HG02870 (cell line): Measurements from ENCODE around the gene DLST.
A peak's percentile ranks its signal among the peaks of the same experiment; 100 is the strongest.
"Not testable (repeated sequence)": the region's sequence is repeated elsewhere in the genome, so short reads cannot be mapped to it uniquely, and the experiment has no call there.

Experiments used
- ATAC-seq: cut with Tn5 transposase; IDR thresholded peaks from one replicate; pipeline ENCODE4 v1.9.1; 2021; ENCODE audit warnings: mild to moderate bottlenecking, moderate library complexity; ENCODE audit not compliant: unreplicated experiment

DLST gene

GRCh38 chr14:74915426-74915825 lies 33.7 kb downstream of the DLST start:
- ATAC-seq, result no peak

- ATAC-seq, result no peak
Observed at GRCh38 chr14:74915826-74916225, 34.1 kb downstream of the DLST start.

GRCh38 chr14:74917178-74917543 lies 35.4 kb downstream of the DLST start:
- no peak for ATAC-seq

GRCh38 chr14:74917646-74918081 lies 35.9 kb downstream of the DLST start:
- no peak for ATAC-seq

GRCh38 chr14:74918380-74918779 lies 36.7 kb downstream of the DLST start:
- ATAC-seq, result no peak

- ATAC-seq, result no peak
Observed at GRCh38 chr14:74919421-74920165, 37.9 kb downstream of the DLST start.

DNA sequence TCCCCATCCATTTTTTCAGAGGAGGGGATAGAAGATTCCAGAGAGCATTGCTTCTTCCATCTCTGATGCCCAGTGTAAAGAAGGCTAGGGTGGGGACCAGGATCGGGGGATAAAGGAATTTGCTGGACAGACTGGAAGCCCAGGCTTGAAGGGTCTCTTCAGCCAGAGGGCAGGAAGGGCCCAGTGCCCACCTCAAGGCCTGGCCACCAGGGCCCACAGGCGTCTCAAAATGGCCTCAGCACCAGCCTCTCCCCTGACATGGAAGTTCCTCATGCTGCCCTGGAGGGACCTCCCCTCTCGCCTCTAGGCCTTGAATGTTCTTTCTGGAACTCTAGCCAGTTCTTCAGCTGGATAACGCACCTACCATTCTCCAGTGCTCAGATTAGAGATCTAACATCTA lies 38.6 kb downstream of the DLST start:
- no peak for ATAC-seq

DNA sequence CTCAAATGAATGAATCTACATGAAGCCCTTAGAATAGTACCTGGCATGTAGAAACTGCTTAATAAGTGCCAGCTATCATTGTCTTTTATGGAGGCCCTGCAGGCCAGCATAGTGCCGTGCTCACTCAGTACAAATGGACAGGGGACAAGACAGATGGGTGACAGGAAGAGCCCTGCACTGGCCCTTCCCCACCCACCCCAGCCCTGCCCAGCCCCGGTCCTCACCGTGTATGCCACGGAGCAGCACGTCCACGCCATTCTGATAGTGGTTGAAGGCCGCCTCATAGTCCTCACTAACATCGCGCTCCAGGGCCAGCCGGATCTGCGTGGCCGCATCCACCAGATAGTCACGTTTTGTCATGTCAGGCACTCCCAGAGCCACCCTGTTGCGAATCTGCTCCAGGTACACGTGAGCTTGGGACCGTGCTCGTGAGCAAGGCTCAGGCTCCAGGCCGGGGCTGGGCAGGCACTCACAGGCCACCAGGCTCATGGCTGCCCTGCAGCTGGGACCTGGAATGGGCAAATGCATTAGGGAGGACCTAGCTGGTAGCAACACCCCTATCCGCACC lies 39.4 kb downstream of the DLST start:
- no peak for ATAC-seq

DNA sequence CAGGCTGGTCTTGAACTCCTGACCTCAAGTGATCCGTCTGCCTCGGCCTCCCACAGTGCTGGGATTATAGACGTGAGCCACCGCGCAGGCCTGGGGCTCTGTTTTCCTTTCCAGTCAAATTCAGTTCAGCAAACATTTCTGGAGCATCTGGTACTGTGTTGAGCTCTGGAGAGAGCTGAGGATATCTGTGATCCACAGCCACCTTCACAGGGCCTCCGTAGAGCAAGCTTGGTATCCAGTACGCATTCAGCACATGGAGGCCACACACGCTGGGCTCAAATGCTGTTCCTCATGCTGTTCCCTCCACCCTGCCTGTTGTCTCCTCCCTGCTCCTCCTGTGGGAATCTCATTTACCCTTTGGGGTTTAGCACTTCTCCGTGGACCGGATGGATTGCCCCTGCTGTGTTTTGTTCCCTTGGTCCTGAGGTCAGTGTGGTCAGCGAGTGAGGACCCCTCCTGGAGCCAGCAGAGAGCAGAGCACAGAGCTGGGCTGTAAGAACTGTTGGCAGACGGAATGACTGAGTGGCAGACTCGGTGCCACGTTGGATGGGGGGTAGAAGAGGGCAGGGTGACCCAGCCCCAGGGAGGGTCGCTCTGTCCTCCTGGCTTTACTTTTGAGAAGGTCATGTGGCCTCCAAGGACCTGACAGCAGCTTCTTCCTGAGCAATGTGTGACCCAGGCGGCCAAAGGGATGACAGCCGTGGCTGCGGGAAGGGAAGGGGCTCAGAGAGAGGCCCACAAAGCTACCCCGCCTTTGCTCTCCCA lies 40.5 kb downstream of the DLST start:
- no peak for ATAC-seq

GRCh38 chr14:74922752-74923401 lies 41.2 kb downstream of the DLST start, which contains the start of gene RPS6KL1:
Gene RPS6KL1 (minus strand): TSS chr14:74923260. CDS start chr14:74921541, 1,719 bp downstream.
- peak; percentile 95 for ATAC-seq

- no peak for ATAC-seq
Observed at GRCh38 chr14:74924061-74924460, 42.3 kb downstream of the DLST start.

DNA sequence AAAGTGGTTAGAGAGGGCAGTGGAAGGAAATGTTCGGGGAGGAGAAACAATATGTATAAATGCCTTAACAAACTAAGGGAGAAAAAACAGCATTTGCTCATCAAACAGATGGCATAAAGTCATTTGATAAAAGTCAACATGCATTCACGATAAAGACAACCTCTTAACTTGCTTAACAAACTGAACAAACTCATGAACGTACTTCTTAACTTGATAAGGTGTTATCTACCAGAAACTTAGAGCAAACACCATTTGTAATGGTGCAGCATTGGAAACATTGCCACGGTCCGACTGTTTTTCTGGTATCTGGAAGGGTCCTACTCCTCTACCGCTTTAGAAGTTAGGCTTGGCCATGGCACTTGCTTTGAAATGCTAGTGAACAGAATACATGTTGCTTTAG lies 45.5 kb downstream of the DLST start:
- no peak for ATAC-seq

GRCh38 chr14:74929242-74929641 lies 47.5 kb downstream of the DLST start:
- ATAC-seq, result no peak

DNA sequence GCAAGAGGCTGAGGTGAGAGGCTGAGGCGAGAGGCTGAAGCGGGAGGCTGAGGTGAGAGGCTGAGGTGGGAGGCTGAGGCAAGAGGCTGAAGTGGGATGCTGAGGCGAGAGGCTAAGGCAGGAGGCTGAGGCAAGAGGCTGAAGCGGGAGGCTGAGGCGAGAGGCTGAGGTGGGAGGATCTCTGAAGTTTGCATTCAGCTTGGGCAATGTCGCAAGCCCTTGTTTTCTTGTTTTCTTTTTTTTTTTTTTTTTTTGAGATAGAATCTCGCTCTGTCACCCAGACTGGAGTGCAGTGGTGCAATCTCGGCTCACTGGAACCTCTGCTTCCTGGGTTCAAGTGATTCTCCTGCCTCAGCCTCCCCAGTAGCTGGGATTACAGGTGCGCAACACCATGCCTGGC lies 50.0 kb downstream of the DLST start:
- not testable (repeated sequence) for ATAC-seq

- ATAC-seq, result no peak
Observed at GRCh38 chr14:74932401-74932901, 50.7 kb downstream of the DLST start.

- ATAC-seq, result not testable (repeated sequence)
Observed at GRCh38 chr14:74932936-74933335, 51.2 kb downstream of the DLST start.

DNA sequence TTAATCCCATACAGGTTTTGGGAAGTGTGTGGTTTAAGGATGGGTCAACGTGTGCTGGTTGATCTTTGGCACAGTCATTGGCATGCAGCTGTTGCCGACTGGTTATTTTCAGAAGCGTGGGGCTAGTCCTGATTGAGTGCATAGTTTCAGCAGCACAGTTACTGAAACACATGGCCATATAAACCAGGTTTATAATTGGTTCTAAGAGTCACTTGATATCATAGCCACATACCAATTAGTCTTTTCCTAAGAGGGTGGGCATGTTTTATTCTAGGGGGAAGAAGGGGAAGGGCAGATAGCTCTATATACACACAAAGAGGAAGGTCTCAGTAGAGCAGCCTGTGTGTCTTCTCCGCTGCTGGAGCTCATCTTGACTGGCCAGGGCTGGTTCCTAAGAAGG lies 52.3 kb downstream of the DLST start:
- no peak for ATAC-seq

GRCh38 chr14:74934476-74935359 lies 53.0 kb downstream of the DLST start:
- ATAC-seq, result no peak

- ATAC-seq, result no peak
Observed at GRCh38 chr14:74935360-74935680, 53.6 kb downstream of the DLST start.

- no peak for ATAC-seq
Observed at GRCh38 chr14:74936151-74936550, 54.4 kb downstream of the DLST start.
